Astrocyte of the spinal cord (primary cell): ENCODE data around the gene IL6.
"Not testable (repeated sequence)": the region's sequence is repeated elsewhere in the genome, so short reads cannot be mapped to it uniquely, and the experiment has no call there.

Experiments used
- DNase-seq: peaks from one replicate; pipeline ENCODE4 v3.0.0; 2011; ENCODE audit warnings: low read depth, low spot score
- H3K4me3 ChIP-seq: 2 replicates; pipeline ENCODE4 v1.5.1; 2011; ENCODE audit warnings: low read depth, mild to moderate bottlenecking, low read length, moderate library complexity
- in situ Hi-C: cut with HindIII; loops from 2 replicates; pipeline ENCODE4 v1.10.0; 2017; ENCODE audit warnings: low sequenced_read_pairs
- TF ChIP-seq, protein P1 (sequence below): IDR thresholded peaks from 2 replicates; pipeline ENCODE4 v1.5.1; 2012; ENCODE audit warnings: low read depth, mild to moderate bottlenecking, low read length, inconsistent platforms

The IL6 gene

DNA sequence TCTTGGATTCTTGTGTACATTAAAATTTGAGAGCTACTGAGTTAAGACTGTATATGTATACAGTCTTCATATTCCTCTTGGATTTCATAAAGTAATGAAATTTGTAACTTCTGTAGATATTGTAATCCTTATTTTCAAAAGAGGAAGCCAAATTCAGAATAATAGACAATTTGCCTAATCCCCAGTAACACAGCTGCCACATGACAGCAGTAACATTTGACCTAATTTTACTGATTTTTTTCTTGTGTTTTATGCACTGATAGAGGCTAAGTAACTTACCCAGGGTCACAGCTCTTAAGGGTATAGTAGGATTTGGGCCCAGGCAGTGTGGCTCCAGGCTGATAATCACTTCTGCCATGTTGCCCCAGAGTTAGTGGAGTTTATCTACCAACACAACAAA lies 40.4 kb upstream of the IL6 start:
- no peak overlapping the region for H3K4me3 ChIP-seq
- TF ChIP-seq, protein P1, sequence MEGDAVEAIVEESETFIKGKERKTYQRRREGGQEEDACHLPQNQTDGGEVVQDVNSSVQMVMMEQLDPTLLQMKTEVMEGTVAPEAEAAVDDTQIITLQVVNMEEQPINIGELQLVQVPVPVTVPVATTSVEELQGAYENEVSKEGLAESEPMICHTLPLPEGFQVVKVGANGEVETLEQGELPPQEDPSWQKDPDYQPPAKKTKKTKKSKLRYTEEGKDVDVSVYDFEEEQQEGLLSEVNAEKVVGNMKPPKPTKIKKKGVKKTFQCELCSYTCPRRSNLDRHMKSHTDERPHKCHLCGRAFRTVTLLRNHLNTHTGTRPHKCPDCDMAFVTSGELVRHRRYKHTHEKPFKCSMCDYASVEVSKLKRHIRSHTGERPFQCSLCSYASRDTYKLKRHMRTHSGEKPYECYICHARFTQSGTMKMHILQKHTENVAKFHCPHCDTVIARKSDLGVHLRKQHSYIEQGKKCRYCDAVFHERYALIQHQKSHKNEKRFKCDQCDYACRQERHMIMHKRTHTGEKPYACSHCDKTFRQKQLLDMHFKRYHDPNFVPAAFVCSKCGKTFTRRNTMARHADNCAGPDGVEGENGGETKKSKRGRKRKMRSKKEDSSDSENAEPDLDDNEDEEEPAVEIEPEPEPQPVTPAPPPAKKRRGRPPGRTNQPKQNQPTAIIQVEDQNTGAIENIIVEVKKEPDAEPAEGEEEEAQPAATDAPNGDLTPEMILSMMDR = no peak
- in situ Hi-C loops = no loop called here
- DNase-seq = no peak

DNA sequence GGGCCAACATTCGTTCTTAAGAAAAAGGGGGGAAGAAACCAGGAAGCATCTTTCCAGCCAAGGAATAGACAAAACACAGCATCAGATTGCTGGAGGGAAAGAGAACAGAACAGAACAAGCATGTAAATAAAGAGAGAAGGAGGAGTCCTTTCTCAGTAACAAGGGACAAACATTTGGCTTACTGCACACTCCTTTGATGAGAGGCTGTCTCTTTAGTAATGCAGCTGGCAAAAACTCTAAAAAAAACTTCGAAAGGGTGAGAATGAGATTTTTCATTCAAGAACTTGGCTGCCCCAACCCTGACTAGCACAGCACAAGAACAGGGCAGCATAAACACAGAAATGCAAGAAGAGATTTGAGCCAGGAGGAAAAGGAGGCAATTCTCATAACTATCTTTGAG lies 38.9 kb upstream of the IL6 start:
- in situ Hi-C loops = no loop called here
- TF ChIP-seq, protein P1 = no peak
- no peak for DNase-seq
- no peak overlapping the region for H3K4me3 ChIP-seq

DNA sequence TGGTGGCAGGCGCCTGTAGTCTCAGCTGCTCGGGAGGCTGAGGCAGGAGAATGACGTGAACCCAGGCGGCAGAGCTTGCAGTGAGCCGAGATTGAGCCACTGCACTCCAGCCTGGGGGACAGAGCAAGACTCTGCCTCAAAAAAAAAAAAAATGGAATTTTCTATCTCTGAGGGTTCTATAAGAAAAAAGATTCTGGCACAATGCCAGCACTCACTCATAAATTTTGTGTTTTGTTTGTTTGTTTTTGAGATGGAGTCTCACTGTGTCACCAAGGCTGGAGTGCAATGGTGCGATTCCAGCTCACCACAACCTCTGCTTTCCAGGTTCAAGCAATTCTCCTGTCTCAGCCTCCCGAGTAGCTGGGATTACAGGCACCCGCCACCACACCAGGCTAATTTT lies 38.1 kb upstream of the IL6 start:
- in situ Hi-C loops, H3K4me3 ChIP-seq, DNase-seq: not testable (repeated sequence)

DNA sequence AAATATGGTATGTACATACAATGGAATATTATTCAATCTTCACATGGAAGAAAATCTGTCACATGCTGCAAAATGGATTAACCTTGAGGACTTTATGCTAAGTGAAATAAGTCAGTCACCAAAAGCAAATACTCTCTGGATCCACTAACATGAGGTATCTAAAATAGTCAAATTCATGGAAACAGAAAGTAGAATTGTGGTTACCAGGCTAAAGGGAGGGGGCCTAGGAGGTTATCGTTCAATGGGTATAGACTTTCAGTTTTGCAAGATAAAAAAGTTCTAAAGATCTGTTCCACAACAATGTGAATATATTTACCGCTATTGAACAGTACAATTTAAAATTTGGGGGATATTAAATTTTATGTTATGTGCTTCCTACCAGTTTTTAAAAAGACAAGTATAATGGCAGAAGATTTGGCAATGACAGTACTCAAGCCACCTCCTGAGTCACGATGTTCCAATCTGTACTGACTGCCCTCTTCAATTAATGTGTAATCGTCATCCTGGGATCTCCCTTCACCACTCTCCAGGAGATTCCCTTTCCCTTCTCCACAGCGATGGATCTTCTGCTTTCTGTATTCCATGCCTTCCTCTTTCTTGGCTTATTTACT lies 32.3 kb upstream of the IL6 start:
- no peak for DNase-seq
- H3K4me3 ChIP-seq = no peak overlapping the region
- TF ChIP-seq, protein P1 = no peak
- in situ Hi-C loops = no loop called here

DNA sequence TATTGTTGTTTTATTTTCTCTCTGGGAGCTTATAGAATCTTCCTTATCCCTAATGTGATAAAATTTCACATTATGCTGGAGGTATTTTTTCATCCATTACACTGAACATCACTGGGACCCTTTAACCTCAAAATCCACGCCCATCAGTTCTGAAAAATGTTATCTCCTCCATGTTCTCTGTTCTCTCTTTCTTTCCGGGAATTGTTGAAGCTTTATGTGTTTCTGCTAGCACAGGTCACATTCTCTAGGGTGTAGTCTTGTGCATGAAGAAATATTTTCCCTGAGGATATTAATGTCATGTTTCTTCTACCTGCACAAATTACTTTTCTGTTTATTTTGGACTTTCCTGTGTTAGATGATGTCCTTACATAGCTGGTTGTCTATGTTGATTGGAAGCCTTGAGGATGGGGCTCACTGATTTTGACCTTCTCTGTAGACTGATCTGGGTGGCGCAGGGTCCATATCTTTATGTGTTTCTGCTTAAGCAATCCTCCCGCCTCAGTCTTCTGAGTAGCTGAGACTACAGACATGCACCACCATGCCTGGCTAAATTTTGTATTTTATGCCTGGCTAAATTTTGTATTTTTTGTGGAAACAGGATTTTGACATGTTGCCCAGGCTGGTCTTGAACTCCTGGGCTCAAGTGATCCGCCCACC lies 31.4 kb upstream of the IL6 start:
- no peak for DNase-seq
- no peak overlapping the region for H3K4me3 ChIP-seq
- in situ Hi-C loops = no loop called here
- TF ChIP-seq, protein P1 = no peak

DNA sequence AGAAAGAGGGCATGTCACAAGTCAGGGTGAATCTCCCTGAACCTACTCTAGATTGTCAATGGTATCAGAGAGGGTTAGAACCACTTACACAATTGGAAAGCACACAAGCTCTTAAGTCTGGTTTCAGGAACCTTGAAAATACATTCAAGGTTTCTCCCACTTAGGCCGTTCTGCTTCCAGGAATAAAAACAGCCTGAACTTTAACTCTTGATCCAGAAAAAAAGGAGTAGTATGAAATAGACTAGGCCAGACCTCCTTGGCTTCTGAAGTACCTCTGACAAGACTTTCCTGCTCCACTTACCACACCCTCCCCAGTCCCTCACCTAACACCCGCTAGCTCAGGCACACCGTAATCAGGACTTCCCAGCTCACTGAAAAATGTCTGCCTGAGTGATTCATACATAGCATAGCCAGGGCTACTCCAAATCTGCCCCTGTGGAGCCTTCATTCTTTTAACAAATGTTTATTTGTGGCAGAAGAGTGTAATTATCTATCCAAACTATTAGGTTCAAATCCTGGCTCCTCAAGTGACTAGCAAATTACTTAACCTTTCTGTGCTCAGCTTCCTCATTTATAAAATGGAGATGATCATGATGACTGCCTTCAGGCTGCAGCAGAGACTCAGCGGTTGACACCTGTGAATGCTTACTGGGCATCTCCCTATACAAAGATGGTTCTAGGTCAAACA lies 30.3 kb upstream of the IL6 start:
- no peak for DNase-seq

More for the DNA sequence above, 30.3 kb upstream of the IL6 start:
- no peak overlapping the region for H3K4me3 ChIP-seq
- in situ Hi-C loops = no loop called here
- TF ChIP-seq, protein P1 = no peak
